HepG2 (cell line): Measurements from ENCODE around the gene FCHO2. TPM values are rescaled to one million over a fixed set of nuclear protein-coding genes. Genes with fewer than 3 reads are reported as not detected.

Experiments used
- ATAC-seq: fragments of 200-7000 bp; cut with Tn5 transposase; 3 replicates; pipeline ENCODE4 v1.9.1; 2020; ENCODE audit warnings: mild to moderate bottlenecking, moderate library complexity
- BruUV-seq: library from RNA; stranded (reverse); fragments of 400-500 nt; replicated peaks from 2 replicates; lab custom pipeline; 2021; lab: Mats Ljungman, UMichigan
- CTCF ChIA-PET: fragments of 300-600 bp; formaldehyde crosslinking; extraction: SDS; loops from one replicate; lab custom pipeline; 2021; ENCODE audit warnings: low total read pairs, inconsistent platforms, low intra/inter-chr PET ratio; lab: Yijun Ruan, JAX
- POLR2A ChIA-PET: fragments of 350-600 bp; sonication (Branson Sonifier 250); formaldehyde crosslinking; loops from one replicate; lab custom pipeline; 2020; ENCODE audit warnings: antibody characterized with exemption, inconsistent platforms; lab: Yijun Ruan, JAX
- DNase-seq: peaks from one replicate; pipeline ENCODE4 v3.0.0-alpha.2; 2015; ENCODE audit warnings: low spot score
- FAIRE-seq: peaks from 3 replicates; lab custom pipeline; 2011; peaks lifted over from hg19 to GRCh38; lab: Jason Lieb, UNC
- H2AFZ ChIP-seq: one replicate; pipeline ENCODE4 v1.6.1; 2011; ENCODE audit warnings: low read length, inconsistent platforms
- H3K27ac ChIP-seq: fragments of 300-600 bp; 3 replicates; pipeline ENCODE4 v1.8.0; 2011; ENCODE audit warnings: mixed run types, mild to moderate bottlenecking, mixed read lengths, low read length, inconsistent platforms; ENCODE audit not compliant: insufficient read depth; ENCODE audit errors: extremely low read length
- H3K27me3 ChIP-seq, 2 experiments: fragments of 200-600 bp in 1 of 2; 2 replicates in 1 of 2; 3 replicates in 1 of 2; pipeline versions ENCODE4 v1.6.0 to v1.8.0; 2011; ENCODE audit warnings: low read length in 2 of 2, mild to moderate bottlenecking in 2 of 2, moderate library complexity in 2 of 2, inconsistent platforms in 1 of 2; ENCODE audit not compliant: insufficient read depth in 2 of 2, control insufficient read depth in 1 of 2
- H3K36me3 ChIP-seq, 2 experiments: fragments of 200-600 bp in 1 of 2; replicated peaks in 1 of 2; 2 replicates in 1 of 2; 3 replicates in 1 of 2; pipeline versions ENCODE4 v1.5.1 to v1.8.0; 2011; ENCODE audit warnings: low read length in 2 of 2, inconsistent platforms in 1 of 2; ENCODE audit not compliant: insufficient read depth in 2 of 2, control insufficient read depth in 1 of 2
- H3K4me1 ChIP-seq: 2 replicates; pipeline ENCODE4 v1.5.1; 2012; ENCODE audit warnings: low read length, inconsistent platforms; ENCODE audit not compliant: insufficient read depth
- H3K4me2 ChIP-seq: 2 replicates; pipeline ENCODE4 v1.6.0; 2011; ENCODE audit warnings: low read depth, low read length, inconsistent platforms
- H3K4me3 ChIP-seq, 3 experiments: fragments of 200-600 bp in 1 of 3; sonication (generic), shearing (Covaris generic) in 1 of 3; replicated peaks in 1 of 3; 2 replicates each; pipeline ENCODE4 v1.5.1; 2011 to 2016; ENCODE audit warnings: low read length in 3 of 3, inconsistent platforms in 2 of 3, low read depth in 2 of 3, mild to moderate bottlenecking in 2 of 3, control low read depth in 1 of 3, mixed read lengths in 1 of 3; ENCODE audit not compliant: insufficient read depth in 1 of 3
- H3K79me2 ChIP-seq: one replicate; pipeline ENCODE4 v1.6.1; 2011; ENCODE audit warnings: low read length, inconsistent platforms; ENCODE audit not compliant: insufficient read depth
- H3K9ac ChIP-seq: 2 replicates; pipeline ENCODE4 v1.6.0; 2011; ENCODE audit warnings: mild to moderate bottlenecking, low read depth, low read length, inconsistent platforms; ENCODE audit not compliant: insufficient read depth
- H3K9me3 ChIP-seq: 2 replicates; pipeline ENCODE4 v1.5.1; 2012; ENCODE audit warnings: mild to moderate bottlenecking, low read length
- H4K20me1 ChIP-seq: 2 replicates; pipeline ENCODE4 v1.6.0; 2011; ENCODE audit warnings: inconsistent platforms, mild to moderate bottlenecking, low read length, moderate library complexity; ENCODE audit not compliant: insufficient read depth
- BRF2 ChIP-seq: sonication (generic); formaldehyde crosslinking; IDR thresholded peaks from 2 replicates; pipeline ENCODE4 v1.8.1; 2022; ENCODE audit warnings: mild to moderate bottlenecking, missing genetic modification reagents
- CEBPG ChIP-seq: IDR thresholded peaks from 2 replicates; pipeline ENCODE4 v1.6.1; 2016
- FIP1L1 ChIP-seq: fragments of 200-400 bp; formaldehyde crosslinking; IDR thresholded peaks from 2 replicates; pipeline ENCODE4 v1.6.1; 2018; ENCODE audit warnings: low read depth, mild to moderate bottlenecking, low read length, moderate library complexity, borderline replicate concordance; ENCODE audit not compliant: insufficient read depth
- GMEB2 ChIP-seq: IDR thresholded peaks from 2 replicates; pipeline ENCODE4 v1.6.1; 2016; ENCODE audit warnings: missing biosample characterization, missing genetic modification reagents, low read depth
- IRF1 ChIP-seq: sonication (generic); formaldehyde crosslinking; IDR thresholded peaks from 2 replicates; pipeline ENCODE4 v1.4.0; 2020; ENCODE audit warnings: low read depth, mild to moderate bottlenecking, missing genetic modification reagents
- RFXANK ChIP-seq: IDR thresholded peaks from 2 replicates; pipeline ENCODE4 v1.6.1; 2016
- ZNF160 ChIP-seq: sonication (generic); formaldehyde crosslinking; IDR thresholded peaks from 2 replicates; pipeline ENCODE4 v1.8.0; 2022; ENCODE audit warnings: mild to moderate bottlenecking, inconsistent platforms, missing genetic modification reagents
- ZNF335 ChIP-seq: sonication (generic); formaldehyde crosslinking; IDR thresholded peaks from 2 replicates; pipeline ENCODE4 v1.4.0; 2020; ENCODE audit warnings: missing genetic modification reagents
- ZNF652 ChIP-seq: IDR thresholded peaks from 2 replicates; pipeline ENCODE4 v1.6.1; 2016; ENCODE audit warnings: low read depth, borderline replicate concordance
- in situ Hi-C: cut with HindIII; loops from 2 replicates; pipeline ENCODE4 v1.10.0; 2017; ENCODE audit warnings: low pct_unique_long_range_greater_than_20kb; ENCODE audit not compliant: extremely low pct_ligation_motif_present
- intact Hi-C: fragments of 100-400 bp; cut with micrococcal nuclease; formaldehyde crosslinking; loops from one replicate; pipeline ENCODE4 v1.10.0; 2022; ENCODE audit not compliant: unreplicated experiment
- polyA plus RNA-seq, 8 experiments: library from polyadenylated mRNA; depleted of rRNA in 3 of 8; stranded (reverse) in 7 of 8; unstranded in 1 of 8; fragments of >200 nt; fragmentation: Illumina TruSeq in 4 of 8; extraction: Trizol in 4 of 8; gene quantifications; 2 replicates each; pipeline versions ENCODE4 v1.2.1 to v1.2.3, GENCODE V29; 2011 to 2016; ENCODE audit warnings: low read depth in 4 of 8, missing spikeins in 1 of 8, mixed read lengths in 1 of 8; ENCODE audit not compliant: insufficient read depth in 1 of 8
- total RNA-seq, 5 experiments: library from RNA; depleted of rRNA; stranded (reverse); fragments of >200 nt; fragmentation: Illumina TruSeq; extraction: Trizol; gene quantifications; 2 replicates each; pipeline ENCODE4 v1.2.3, GENCODE V29; 2016; ENCODE audit warnings: low read depth in 1 of 5
- TF ChIP-seq, protein P1 (sequence below): IDR thresholded peaks from 2 replicates; pipeline ENCODE4 v1.6.1; 2012; ENCODE audit warnings: inconsistent platforms
- TF ChIP-seq, protein P2 (sequence below): sonication (generic); formaldehyde crosslinking; IDR thresholded peaks from 2 replicates; pipeline ENCODE4 v1.8.0; 2022; ENCODE audit warnings: missing genetic modification reagents, low read depth, mild to moderate bottlenecking, borderline replicate concordance
- TF ChIP-seq, protein P3 (sequence below): sonication (generic); formaldehyde crosslinking; IDR thresholded peaks from 2 replicates; pipeline ENCODE4 v1.4.0; 2020; ENCODE audit warnings: missing genetic modification reagents, mild to moderate bottlenecking, borderline replicate concordance

Gene FCHO2
- total and polyA plus RNA-seq, 2 of the 13 experiments (the other 11 are each of a cell fraction or from before 2014, with no cell fraction given): 11.6 to 17.3 TPM

DNA sequence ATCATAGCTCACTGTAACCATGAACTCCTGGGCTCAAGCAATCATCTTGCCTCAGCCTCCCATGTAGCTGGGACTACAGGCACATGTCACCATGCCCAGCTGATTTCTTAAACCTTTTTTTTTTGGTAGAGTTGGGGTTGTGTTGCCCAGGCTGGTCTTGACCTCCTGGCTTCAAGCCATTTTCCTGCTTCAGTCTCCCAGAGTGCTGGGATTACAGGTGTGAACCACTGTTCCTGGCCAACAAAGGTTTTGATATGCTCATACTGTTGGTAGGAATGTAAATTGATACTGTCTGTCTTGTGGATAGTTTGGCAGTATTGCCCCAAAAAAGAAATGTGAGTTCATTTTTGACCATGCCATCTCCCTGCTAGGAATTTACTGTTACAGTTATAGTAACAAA, 87.2 kb downstream of the FCHO2 start:
- FAIRE-seq (no peak), DNase-seq (no peak), ATAC-seq (no peak)
- Histone ChIP-seq H3K27me3 (no peaks in the 10 kb centered on the region), H4K20me1 (no peaks in the 10 kb centered on the region), H2AFZ (no peak overlapping the region), H3K4me3 (no peak overlapping the region), H3K4me2 (no peak overlapping the region), H3K9me3 (no peaks in the 10 kb centered on the region), H3K79me2 (no peaks in the 10 kb centered on the region), H3K36me3 (no peaks in the 10 kb centered on the region; a peak in 2 of 5 replicates), H3K27ac (no peak overlapping the region), H3K4me1 (no peaks in the 10 kb centered on the region), H3K9ac (no peak overlapping the region)
- no peak for TF ChIP-seq RFXANK (CRISPR knock-in tag)
- ChIA-PET POLR2A (no interaction called here), CTCF (no interaction called here)
- in situ Hi-C loops (no loop called here), intact Hi-C loops (no loop called here)
- BruUV-seq: no TSS peak

DNA sequence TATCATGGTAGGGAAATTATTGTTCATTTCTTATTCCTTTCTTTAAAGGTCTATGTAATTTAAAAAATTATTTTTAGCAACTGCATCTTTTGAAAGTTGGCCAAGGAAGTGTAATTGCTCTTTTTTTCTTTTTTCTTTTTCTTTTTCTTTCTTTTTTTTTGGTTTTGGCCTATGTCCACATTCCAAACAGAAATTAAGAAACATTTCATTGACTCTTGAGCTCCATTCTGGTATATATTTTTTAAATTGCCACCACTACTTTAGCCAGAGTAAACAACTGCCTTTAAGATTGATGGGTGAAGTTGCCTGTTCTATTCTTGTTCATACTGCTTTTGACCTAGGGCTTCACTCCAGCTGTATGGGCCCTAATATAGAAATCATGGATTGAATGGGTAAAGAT, 88.7 kb downstream of the FCHO2 start:
- H3K36me3 ChIP-seq: no peaks in the 10 kb centered on the region; a peak in 2 of 5 replicates
- no peaks in the 10 kb centered on the region for H3K9me3 ChIP-seq
- BruUV-seq: no TSS peak
- CTCF ChIA-PET: no interaction called here
- in situ Hi-C loops (no loop called here), intact Hi-C loops (no loop called here)
- H3K4me1 ChIP-seq: no peaks in the 10 kb centered on the region
- H3K79me2 ChIP-seq: no peaks in the 10 kb centered on the region
- H3K27me3 ChIP-seq: no peaks in the 10 kb centered on the region
- no peak for DNase-seq
- no peak for ATAC-seq
- no peak overlapping the region for H3K27ac ChIP-seq
- H3K4me3 ChIP-seq: no peak overlapping the region
- H3K4me2 ChIP-seq: no peak overlapping the region
- no peak overlapping the region for H2AFZ ChIP-seq
- POLR2A ChIA-PET: no interaction called here
- FAIRE-seq: no peak
- no peaks in the 10 kb centered on the region for H4K20me1 ChIP-seq
- H3K9ac ChIP-seq: no peak overlapping the region
- TF ChIP-seq GMEB2 (CRISPR knock-in tag) (no peak), CEBPG (CRISPR knock-in tag) (no peak), ZNF160 (no peak), IRF1 (no peak), ZNF335 (CRISPR knock-in tag) (no peak), ZNF652 (CRISPR knock-in tag) (no peak), FIP1L1 (no peak), BRF2 (CRISPR knock-in tag) (no peak)
- TF ChIP-seq, protein P1, sequence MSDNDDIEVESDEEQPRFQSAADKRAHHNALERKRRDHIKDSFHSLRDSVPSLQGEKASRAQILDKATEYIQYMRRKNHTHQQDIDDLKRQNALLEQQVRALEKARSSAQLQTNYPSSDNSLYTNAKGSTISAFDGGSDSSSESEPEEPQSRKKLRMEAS: no peak
- TF ChIP-seq, protein P2, sequence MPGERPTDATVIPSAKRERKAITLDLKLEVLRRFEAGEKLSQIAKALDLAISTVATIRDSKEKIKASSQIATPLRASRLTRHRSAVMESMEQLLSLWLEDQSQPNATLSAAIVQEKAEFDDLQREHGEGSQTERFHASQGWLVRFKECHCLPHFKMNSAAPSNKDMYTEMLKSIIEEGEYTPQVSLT (CRISPR knock-in tag): no peak
- TF ChIP-seq, protein P3, sequence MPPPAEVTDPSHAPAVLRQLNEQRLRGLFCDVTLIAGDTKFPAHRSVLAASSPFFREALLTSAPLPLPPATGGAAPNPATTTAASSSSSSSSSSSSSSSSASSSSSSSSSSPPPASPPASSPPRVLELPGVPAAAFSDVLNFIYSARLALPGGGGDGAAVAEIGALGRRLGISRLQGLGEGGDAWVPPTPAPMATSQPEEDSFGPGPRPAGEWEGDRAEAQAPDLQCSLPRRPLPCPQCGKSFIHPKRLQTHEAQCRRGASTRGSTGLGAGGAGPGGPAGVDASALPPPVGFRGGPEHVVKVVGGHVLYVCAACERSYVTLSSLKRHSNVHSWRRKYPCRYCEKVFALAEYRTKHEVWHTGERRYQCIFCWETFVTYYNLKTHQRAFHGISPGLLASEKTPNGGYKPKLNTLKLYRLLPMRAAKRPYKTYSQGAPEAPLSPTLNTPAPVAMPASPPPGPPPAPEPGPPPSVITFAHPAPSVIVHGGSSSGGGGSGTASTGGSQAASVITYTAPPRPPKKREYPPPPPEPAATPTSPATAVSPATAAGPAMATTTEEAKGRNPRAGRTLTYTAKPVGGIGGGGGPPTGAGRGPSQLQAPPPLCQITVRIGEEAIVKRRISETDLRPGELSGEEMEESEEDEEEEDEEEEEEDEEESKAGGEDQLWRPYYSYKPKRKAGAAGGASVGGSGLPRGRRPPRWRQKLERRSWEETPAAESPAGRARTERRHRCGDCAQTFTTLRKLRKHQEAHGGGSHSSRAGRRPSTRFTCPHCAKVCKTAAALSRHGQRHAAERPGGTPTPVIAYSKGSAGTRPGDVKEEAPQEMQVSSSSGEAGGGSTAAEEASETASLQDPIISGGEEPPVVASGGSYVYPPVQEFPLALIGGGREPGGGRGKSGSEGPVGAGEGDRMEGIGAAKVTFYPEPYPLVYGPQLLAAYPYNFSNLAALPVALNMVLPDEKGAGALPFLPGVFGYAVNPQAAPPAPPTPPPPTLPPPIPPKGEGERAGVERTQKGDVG (CRISPR knock-in tag): no peak
